Heart left ventricle (tissue), 16 donors: ENCODE measurements around the gene CCDC178. TPM values are rescaled to one million over a fixed set of nuclear protein-coding genes. Genes with fewer than 3 reads are reported as not detected.

Source experiments
- ATAC-seq, 4 donors: fragments of 200-7000 bp; cut with Tn5 transposase; one replicate each; pipeline ENCODE4 v1.9.1; 2020 to 2022; ENCODE audit warnings: moderate library complexity in 4 of 4, mild to moderate bottlenecking in 3 of 4, moderate number of reproducible peaks in 1 of 4
- DNase-seq, 5 donors: peaks; one replicate each; pipeline ENCODE4 v3.0.0-alpha.2; 2020
- H3K27ac ChIP-seq, 12 donors: fragments of 200-600 bp; sonication (generic) in 4 of 12; one replicate each; pipeline versions ENCODE4 v1.5.0 to v1.8.0; 2016 to 2022; ENCODE audit warnings: mild to moderate bottlenecking in 2 of 12
- H3K27me3 ChIP-seq, 9 donors: fragments of 200-600 bp; sonication (generic) in 2 of 9; one replicate each; pipeline versions ENCODE4 v1.5.1 to v1.8.0; 2016 to 2022; ENCODE audit warnings: mild to moderate bottlenecking in 3 of 9
- H3K36me3 ChIP-seq, 9 donors: fragments of 200-600 bp; sonication (generic) in 2 of 9; one replicate each; pipeline versions ENCODE4 v1.5.0 to v1.8.0; 2018 to 2022; ENCODE audit warnings: mild to moderate bottlenecking in 2 of 9
- H3K4me1 ChIP-seq, 12 donors: fragments of 200-600 bp; sonication (generic) in 4 of 12; one replicate each; pipeline versions ENCODE4 v1.5.0 to v1.8.0; 2016 to 2022; ENCODE audit warnings: mild to moderate bottlenecking in 3 of 12
- H3K4me3 ChIP-seq, 12 donors: fragments of 200-600 bp; sonication (generic) in 4 of 12; one replicate each; pipeline versions ENCODE4 v1.5.0 to v1.8.0; 2017 to 2022; ENCODE audit warnings: mild to moderate bottlenecking in 9 of 12, moderate library complexity in 4 of 12
- H3K9me3 ChIP-seq, 12 donors: fragments of 200-600 bp; sonication (generic) in 4 of 12; one replicate each; pipeline versions ENCODE4 v1.5.0 to v1.8.0; 2016 to 2022; ENCODE audit warnings: mild to moderate bottlenecking in 1 of 12
- CTCF ChIP-seq, 12 donors: fragments of 200-600 bp; sonication (generic) in 4 of 12; IDR thresholded peaks; one replicate each; pipeline versions ENCODE4 v1.5.0 to v1.8.0; 2018 to 2022; ENCODE audit warnings: antibody characterized with exemption in 12 of 12, mild to moderate bottlenecking in 5 of 12
- POLR2A ChIP-seq, 2 donors: fragments of 450-650 bp; IDR thresholded peaks; one replicate each; pipeline ENCODE4 v1.6.1; 2017; ENCODE audit warnings: antibody characterized with exemption in 2 of 2, mild to moderate bottlenecking in 2 of 2, moderate library complexity in 2 of 2
- WGBS, 4 donors: extraction: QIAGEN DNeasy Blood & Tissue Kit in 2 of 4; methylation state at CpG; one replicate each; pipeline versions ENCODE4 v1.1.5 to v1.1.7; 2013 to 2018; 5-methylcytosine and 5-hydroxymethylcytosine counted together
- intact Hi-C, 10 donors: fragments of 100-400 bp; cut with DNase I; formaldehyde crosslinking; loops; one replicate each; pipeline versions ENCODE4 v1.11.1 to v1.14.2; 2022
- polyA plus RNA-seq, 2 donors: library from polyadenylated mRNA; stranded (reverse); fragments of 200-250 nt; gene quantifications; one replicate each; pipeline ENCODE4 v1.2.3, GENCODE V29; 2013
- total RNA-seq, 9 donors: library from RNA; depleted of rRNA in 2 of 9; stranded (reverse); fragments of >200 nt in 2 of 9; fragmentation: NEBNext Ultra II Directional in 3 of 9; extraction: Animal tissue kit (Norgen Biotek cat#: 25700) in 3 of 9; gene quantifications; one replicate each; pipeline versions ENCODE4 v1.1.0 to v1.2.4, GENCODE V29; 2016 to 2023
- donor health status: ischemic (EF 13 %, LVEDD 7.1; RV severe dilation, severe dysfunction).
- donor health status: healthy with polysubstance abuse.
- donor health status: DM: no; HTN: yes; CAD: no.
- donor health status: DM: no; HTN: no; CAD: no.
- donor health status: ischemic (EF 25% LVEDD 6.9; RV normal size, moderate dysfunction).
- donor health status: ischemic (EF 25% LVEDD 5.7; RV mildly dilated, moderate dysfunction).
- donor health status: healthy.
- donor health status: DM: yes; HTN: yes; CAD: no.
- donor health status: ischemic (EF 35%, LVEDD 5.7; RV mildly dilated, moderate dysfunction).
- donor health status: nonischemic (EF 11% LVEDD 7.7; RV severe dilation, severe dysfunction).
- donor health status: DM: yes; HTN: yes; CAD: no.
- donor health status: PGD.
- donor health status: ischemic (EF 29% LVEDD 5.4; RV normal size, mild dysfunction).
- donor health status: nonischemic (EF 23%, LVEDD 6.1; RV moderate dilation, normal function).

The CCDC178 gene
- total and polyA plus RNA-seq, 11 donors: 0.23 to 1.00 (median 0.41) TPM; not detected in 3

- 41 to 49% (median 46%) methylated on average over 2 of the region's 2 CpGs for WGBS, 4 donors
- H3K9me3 ChIP-seq: peaks cover 0 to 6% (median 0%) of the 10 kb centered on the region in 12 donors
- no peaks in the 10 kb centered on the region for H3K4me1 ChIP-seq
- H3K27me3 ChIP-seq: no peaks in the 10 kb centered on the region
- TF ChIP-seq POLR2A (IDR thresholded peaks at IDR 0.05) (no peak), CTCF (IDR thresholded peaks at IDR 0.05) (no peak)
- DNase-seq (no peak), ATAC-seq (peak in 1 of 4 donors; percentile 36)
- intact Hi-C loops: no loop called here
- no peak overlapping the region for H3K4me3 ChIP-seq
- no peak overlapping the region for H3K27ac ChIP-seq
- no peaks in the 10 kb centered on the region for H3K36me3 ChIP-seq
These were observed 304.4 kb downstream of the CCDC178 start for GRCh38 chr18:33135951-33136660.

- Histone ChIP-seq H3K36me3 (no peaks in the 10 kb centered on the region), H3K27me3 (no peaks in the 10 kb centered on the region), H3K4me3 (no peak overlapping the region), H3K4me1 (no peaks in the 10 kb centered on the region), H3K9me3 (no peaks in the 10 kb centered on the region), H3K27ac (no peak overlapping the region)
- DNase-seq: no peak
- WGBS, 4 donors: 77 to 90% (median 85%) methylated on average over 2 of the region's 2 CpGs
- intact Hi-C loops: no loop called here
- ATAC-seq: no peak
- TF ChIP-seq CTCF (IDR thresholded peaks at IDR 0.05) (no peak), POLR2A (IDR thresholded peaks at IDR 0.05) (no peak)
These were observed 307.9 kb downstream of the CCDC178 start for GRCh38 chr18:33132657-33133056.

- TF ChIP-seq CTCF (IDR thresholded peaks at IDR 0.05) (no peak), POLR2A (IDR thresholded peaks at IDR 0.05) (no peak)
- ATAC-seq (no peak), DNase-seq (no peak)
- no peaks in the 10 kb centered on the region for H3K4me1 ChIP-seq
- no peak overlapping the region for H3K27ac ChIP-seq
- H3K36me3 ChIP-seq: no peaks in the 10 kb centered on the region
- H3K9me3 ChIP-seq: no peaks in the 10 kb centered on the region
- intact Hi-C loops: no loop called here
- H3K27me3 ChIP-seq: no peaks in the 10 kb centered on the region
- 62 to 72% (median 63%) methylated on average over 4 of the region's 4 CpGs for WGBS, 4 donors
- H3K4me3 ChIP-seq: no peak overlapping the region
These were observed 311.9 kb downstream of the CCDC178 start for GRCh38 chr18:33128581-33128980.

GRCh38 chr18:33123862-33124518 lies 316.5 kb downstream of the CCDC178 start:
- DNase-seq: no peak
- Histone ChIP-seq H3K9me3 (peaks cover 0 to 1% (median 0%) of the 10 kb centered on the region in 12 donors), H3K27ac (no peak overlapping the region), H3K4me3 (no peak overlapping the region), H3K36me3 (no peaks in the 10 kb centered on the region), H3K27me3 (no peaks in the 10 kb centered on the region), H3K4me1 (no peaks in the 10 kb centered on the region)
- WGBS, 4 donors: 85 to 89% (median 87%) methylated on average over 7 of the region's 7 CpGs
- intact Hi-C loops: no loop called here
- TF ChIP-seq CTCF (IDR thresholded peaks at IDR 0.05) (no peak), POLR2A (IDR thresholded peaks at IDR 0.05) (no peak)
- ATAC-seq: no peak
